HG03139 (cell line): ENCODE measurements around the gene TNFRSF1A.

ENCODE experiments used
- ATAC-seq: cut with Tn5 transposase; IDR thresholded peaks from one replicate; pipeline ENCODE4 v1.9.1; 2021; ENCODE audit not compliant: unreplicated experiment

The TNFRSF1A gene

GRCh38 chr12:6341417-6342139, at the start of gene TNFRSF1A:
TSS of gene TNFRSF1A (minus strand) at chr12:6342076. CDS start at chr12:6341814, 262 bp downstream.
- ATAC-seq, result no peak

- no peak for ATAC-seq
Observed at GRCh38 chr12:6391013-6391412, 49.1 kb upstream of the TNFRSF1A start.

- ATAC-seq, result no peak
Observed at GRCh38 chr12:6390084-6390799, 48.4 kb upstream of the TNFRSF1A start.

GRCh38 chr12:6387541-6387940, 45.7 kb upstream of the TNFRSF1A start:
- no peak for ATAC-seq

GRCh38 chr12:6386491-6386890, 44.6 kb upstream of the TNFRSF1A start:
- ATAC-seq, result no peak

GRCh38 chr12:6386038-6386437, 44.2 kb upstream of the TNFRSF1A start:
- no peak for ATAC-seq

- ATAC-seq, result no peak
Observed at GRCh38 chr12:6384499-6385436, 42.9 kb upstream of the TNFRSF1A start.

- no peak for ATAC-seq
Observed at GRCh38 chr12:6383572-6384498, 42.0 kb upstream of the TNFRSF1A start, which contains the start of gene LTBR. TSS of gene LTBR (plus strand) at chr12:6384162. CDS start at chr12:6384359, 197 bp downstream.

GRCh38 chr12:6382982-6383381, 41.1 kb upstream of the TNFRSF1A start:
- no peak for ATAC-seq

GRCh38 chr12:6382371-6382770, 40.5 kb upstream of the TNFRSF1A start:
- ATAC-seq, result no peak

GRCh38 chr12:6380141-6381121, 38.6 kb upstream of the TNFRSF1A start:
- no peak for ATAC-seq

- no peak for ATAC-seq
Observed at GRCh38 chr12:6378709-6379472, 37.0 kb upstream of the TNFRSF1A start.

- ATAC-seq, result no peak
Observed at GRCh38 chr12:6377667-6377994, 35.8 kb upstream of the TNFRSF1A start.

- ATAC-seq, result no peak
Observed at GRCh38 chr12:6376870-6377666, 35.2 kb upstream of the TNFRSF1A start.

GRCh38 chr12:6376079-6376869, 34.4 kb upstream of the TNFRSF1A start:
- no peak for ATAC-seq

GRCh38 chr12:6375269-6376078, 33.6 kb upstream of the TNFRSF1A start, which contains the start of gene SCNN1A:
TSS of gene SCNN1A (minus strand) at chr12:6375563. CDS start at chr12:6374783, 780 bp downstream.
- no peak for ATAC-seq
